HCT116 (cell line): ENCODE results near the gene RALGPS1. TPM values are rescaled to one million over a fixed set of nuclear protein-coding genes. Genes with fewer than 3 reads are reported as not detected.

Experiments used
- ATAC-seq: fragments of 200-7000 bp; cut with Tn5 transposase; 2 replicates; pipeline ENCODE4 v1.9.1; 2020; ENCODE audit warnings: mild to moderate bottlenecking, moderate library complexity
- BruUV-seq: library from RNA; stranded (reverse); fragments of 400-500 nt; replicated peaks from 2 replicates; lab custom pipeline; 2021; lab: Mats Ljungman, UMichigan
- CTCF ChIA-PET: fragments of 300-600 bp; sonication (Branson Sonifier 250); formaldehyde crosslinking; loops from one replicate; lab custom pipeline; 2021; ENCODE audit warnings: antibody characterized with exemption; lab: Charles Lee
- POLR2A ChIA-PET: fragments of 300-600, 350-600 bp; sonication (Branson Sonifier 250); formaldehyde crosslinking; loops from one replicate; lab custom pipeline; 2021; ENCODE audit warnings: antibody characterized with exemption; lab: Charles Lee
- RAD21 ChIA-PET, 2 experiments: fragments of 300-600 bp; sonication (Branson Sonifier 250); formaldehyde crosslinking; loops; one replicate each; lab custom pipeline; 2023; ENCODE audit warnings: low total read pairs in 2 of 2; ENCODE audit not compliant: uncharacterized antibody in 2 of 2, unreplicated experiment in 2 of 2, low non-redundant PET in 1 of 2; lab: Charles Lee
- DNase-seq: peaks from one replicate; pipeline ENCODE4 v3.0.0-alpha.2; 2010; ENCODE audit warnings: low read depth, low spot score
- H2AFZ ChIP-seq: fragments of 200-600 bp; shearing (Covaris generic), sonication (generic); 2 replicates; pipeline ENCODE4 v1.6.1; 2017; ENCODE audit warnings: low read depth, mixed run types, mixed read lengths, antibody characterized with exemption, low read length; ENCODE audit not compliant: poor library complexity, severe bottlenecking
- H3K27ac ChIP-seq: 2 replicates; pipeline ENCODE4 v1.5.1; 2012; ENCODE audit warnings: low read depth, low read length
- H3K27me3 ChIP-seq: fragments of 200-600 bp; sonication (generic); 2 replicates; pipeline ENCODE4 v1.6.1; 2016; ENCODE audit warnings: mixed run types, low read length, mixed read lengths; ENCODE audit not compliant: insufficient read depth
- H3K36me3 ChIP-seq, 2 experiments: fragments of 200-500 bp in 1 of 2; fragments of 200-600 bp in 1 of 2; sonication (Bioruptor generic) in 1 of 2; sonication (generic) in 1 of 2; 2 replicates each; pipeline versions ENCODE4 v1.5.1 to v1.6.1; 2014 to 2016; ENCODE audit warnings: low read length in 2 of 2, inconsistent platforms in 1 of 2, mixed read lengths in 1 of 2, mixed run types in 1 of 2; ENCODE audit not compliant: insufficient read depth in 2 of 2, control insufficient read depth in 1 of 2
- H3K4me1 ChIP-seq, 2 experiments: fragments of 200-600 bp in 1 of 2; sonication (generic) in 1 of 2; 2 replicates each; pipeline versions ENCODE4 v1.5.1 to v1.6.1; 2012 to 2017; ENCODE audit warnings: low read length in 2 of 2, inconsistent platforms in 1 of 2, mild to moderate bottlenecking in 1 of 2, mixed read lengths in 1 of 2, mixed run types in 1 of 2, moderate library complexity in 1 of 2; ENCODE audit not compliant: insufficient read depth in 2 of 2, control insufficient read depth in 1 of 2
- H3K4me2 ChIP-seq: fragments of 200-600 bp; sonication (generic); 2 replicates; pipeline ENCODE4 v1.6.1; 2017; ENCODE audit warnings: mixed run types, low read length, mixed read lengths
- H3K4me3 ChIP-seq, 2 experiments: fragments of 200-600 bp in 1 of 2; sonication (generic) in 1 of 2; replicated peaks in 1 of 2; 2 replicates each; pipeline ENCODE4 v1.5.1; 2011 to 2016; ENCODE audit warnings: low read length in 2 of 2, control low read depth in 1 of 2, low read depth in 1 of 2, mild to moderate bottlenecking in 1 of 2, mixed read lengths in 1 of 2, mixed run types in 1 of 2
- H3K79me2 ChIP-seq: fragments of 200-600 bp; sonication (generic); 2 replicates; pipeline ENCODE4 v1.6.1; 2017; ENCODE audit warnings: mild to moderate bottlenecking, mixed run types, low read length, moderate library complexity, mixed read lengths; ENCODE audit not compliant: insufficient read depth
- H3K9ac ChIP-seq: fragments of 200-600 bp; sonication (generic); 2 replicates; pipeline ENCODE4 v1.6.1; 2016; ENCODE audit warnings: low read length, mixed read lengths
- H3K9me2 ChIP-seq: fragments of 200-600 bp; sonication (generic), shearing (Covaris generic); 2 replicates; pipeline ENCODE4 v1.6.1; 2017; ENCODE audit warnings: mixed run types, mild to moderate bottlenecking, moderate library complexity; ENCODE audit not compliant: insufficient read depth
- H3K9me3 ChIP-seq, 2 experiments: fragments of 200-500 bp in 1 of 2; fragments of 200-600 bp in 1 of 2; sonication (Bioruptor generic) in 1 of 2; sonication (generic) in 1 of 2; 2 replicates each; pipeline ENCODE4 v1.6.1; 2014 to 2017; ENCODE audit warnings: low read length in 2 of 2, mixed read lengths in 2 of 2, inconsistent platforms in 1 of 2, low read depth in 1 of 2, mild to moderate bottlenecking in 1 of 2, mixed run types in 1 of 2, moderate library complexity in 1 of 2; ENCODE audit not compliant: control insufficient read depth in 1 of 2, insufficient read depth in 1 of 2
- H4K20me1 ChIP-seq: fragments of 200-600 bp; sonication (generic), shearing (Covaris generic); 2 replicates; pipeline ENCODE4 v1.6.1; 2017; ENCODE audit warnings: mixed run types, mild to moderate bottlenecking, moderate library complexity; ENCODE audit not compliant: insufficient read depth
- CBX3 ChIP-seq: IDR thresholded peaks from 2 replicates; pipeline ENCODE4 v1.6.1; 2012; ENCODE audit warnings: low read depth
- CEBPB ChIP-seq: IDR thresholded peaks from 2 replicates; pipeline ENCODE4 v1.6.1; 2012; ENCODE audit warnings: low read depth
- CTCF ChIP-seq, 3 experiments: fragments of 200-600 bp in 1 of 3; sonication (generic) in 1 of 3; IDR thresholded peaks in 2 of 3; conservative IDR thresholded peaks in 1 of 3; 2 replicates each; pipeline ENCODE4 v1.5.1; 2012 to 2017; ENCODE audit warnings: low read depth in 2 of 3, low read length in 2 of 3, antibody characterized with exemption in 1 of 3, borderline replicate concordance in 1 of 3, control low read depth in 1 of 3, mild to moderate bottlenecking in 1 of 3, mixed read lengths in 1 of 3, mixed run types in 1 of 3, moderate library complexity in 1 of 3; ENCODE audit not compliant: insufficient read depth in 1 of 3
- EGR1 ChIP-seq: IDR thresholded peaks from 2 replicates; pipeline ENCODE4 v1.6.1; 2012; ENCODE audit warnings: low read depth
- EZH2 ChIP-seq: fragments of 200-600 bp; sonication (generic); IDR thresholded peaks from 2 replicates; pipeline ENCODE4 v1.6.1; 2017; ENCODE audit warnings: antibody characterized with exemption, mixed run types
- EZH2phosphoT487 ChIP-seq: fragments of 200-600 bp; IDR thresholded peaks from 2 replicates; pipeline ENCODE4 v1.6.1; 2018; ENCODE audit warnings: antibody characterized with exemption, borderline replicate concordance
- FOSL1 ChIP-seq: IDR thresholded peaks from 2 replicates; pipeline ENCODE4 v1.6.1; 2012; ENCODE audit warnings: low read depth
- JUND ChIP-seq: IDR thresholded peaks from 2 replicates; pipeline ENCODE4 v1.6.1; 2012
- MAX ChIP-seq: IDR thresholded peaks from 2 replicates; pipeline ENCODE4 v1.6.1; 2012
- POLR2A ChIP-seq: IDR thresholded peaks from 2 replicates; pipeline ENCODE4 v1.7.0; 2011; ENCODE audit warnings: borderline replicate concordance; ENCODE audit not compliant: insufficient read depth, insufficient read length; ENCODE audit errors: extremely low read depth
- POLR2AphosphoS5 ChIP-seq: IDR thresholded peaks from 2 replicates; pipeline ENCODE4 v1.6.1; 2011; ENCODE audit warnings: mild to moderate bottlenecking, low read depth, low read length, moderate library complexity
- SP1 ChIP-seq: IDR thresholded peaks from 2 replicates; pipeline ENCODE4 v1.6.1; 2012; ENCODE audit warnings: low read depth
- SRF ChIP-seq: IDR thresholded peaks from 2 replicates; pipeline ENCODE4 v1.6.1; 2012; ENCODE audit warnings: low read depth
- TCF7L2 ChIP-seq: IDR thresholded peaks from 2 replicates; pipeline ENCODE4 v1.7.0; 2011; ENCODE audit warnings: borderline replicate concordance, inconsistent platforms; ENCODE audit not compliant: insufficient read depth, insufficient read length; ENCODE audit errors: extremely low read depth
- YY1 ChIP-seq: IDR thresholded peaks from 2 replicates; pipeline ENCODE4 v1.6.1; 2011; ENCODE audit warnings: low read length, low read depth, moderate library complexity, mild to moderate bottlenecking; ENCODE audit not compliant: insufficient replicate concordance; ENCODE audit errors: extremely low read depth
- intact Hi-C: fragments of 100-400 bp; cut with micrococcal nuclease; formaldehyde crosslinking; loops from 2 replicates; pipeline ENCODE4 v1.10.0; 2022
- total RNA-seq: library from RNA; stranded (reverse); gene quantifications from one replicate; pipeline ENCODE4 v1.2.1, GENCODE V29; 2021; ENCODE audit not compliant: unreplicated experiment
- TF ChIP-seq, protein P1 (sequence below): IDR thresholded peaks from 2 replicates; pipeline ENCODE4 v1.6.1; 2012

Gene RALGPS1
- total RNA-seq, 1 experiment from 2014 or later: 7.6 TPM

- ChIA-PET POLR2A (no interaction called here), RAD21 (no interaction called here), CTCF (no interaction called here)
- Histone ChIP-seq H3K27ac (no peak overlapping the region), H2AFZ (no peak overlapping the region), H3K4me2 (no peak overlapping the region), H3K9me3 (no peaks in the 10 kb centered on the region), H3K79me2 (no peaks in the 10 kb centered on the region), H4K20me1 (no peaks in the 10 kb centered on the region), H3K36me3 (no peaks in the 10 kb centered on the region), H3K27me3 (no peaks in the 10 kb centered on the region), H3K4me1 (peaks cover 0 to 3% of the 10 kb centered on the region in 2 experiments; a peak in 1 of 4 replicates), H3K9me2 (no peaks in the 10 kb centered on the region), H3K4me3 (no peak overlapping the region), H3K9ac (no peak overlapping the region)
- TF ChIP-seq EZH2: no peak
- no peak for TF ChIP-seq FOSL1
- no peak for TF ChIP-seq EGR1
- TF ChIP-seq MAX: no peak
- no peak for TF ChIP-seq EZH2phosphoT487
- TF ChIP-seq POLR2AphosphoS5: no peak
- no peak for TF ChIP-seq TCF7L2
- TF ChIP-seq CTCF (IDR thresholded peaks at IDR 0.05 in 2 of 3, conservative IDR thresholded peaks at IDR 0.05 in 1 of 3; ENCODE audit: borderline replicate concordance in 1 of 3, insufficient read depth in 1 of 3, low read depth in 2 of 3, low read length in 2 of 3): no peak
- no peak for TF ChIP-seq CEBPB
- TF ChIP-seq POLR2A: no peak
- no peak for TF ChIP-seq SP1
- no peak for TF ChIP-seq SRF
- no peak for TF ChIP-seq JUND
- no peak for TF ChIP-seq CBX3
- TF ChIP-seq, protein P1, sequence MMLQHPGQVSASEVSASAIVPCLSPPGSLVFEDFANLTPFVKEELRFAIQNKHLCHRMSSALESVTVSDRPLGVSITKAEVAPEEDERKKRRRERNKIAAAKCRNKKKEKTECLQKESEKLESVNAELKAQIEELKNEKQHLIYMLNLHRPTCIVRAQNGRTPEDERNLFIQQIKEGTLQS: no peak
- no peak for TF ChIP-seq YY1
- ATAC-seq (no peak), DNase-seq (no peak)
- no TSS peak for BruUV-seq
- intact Hi-C loops: no loop called here
Observed at GRCh38 chr9:126973651-126974529, 59.3 kb downstream of the RALGPS1 start.
